ENCODE data around the gene DDR1.

DNA sequence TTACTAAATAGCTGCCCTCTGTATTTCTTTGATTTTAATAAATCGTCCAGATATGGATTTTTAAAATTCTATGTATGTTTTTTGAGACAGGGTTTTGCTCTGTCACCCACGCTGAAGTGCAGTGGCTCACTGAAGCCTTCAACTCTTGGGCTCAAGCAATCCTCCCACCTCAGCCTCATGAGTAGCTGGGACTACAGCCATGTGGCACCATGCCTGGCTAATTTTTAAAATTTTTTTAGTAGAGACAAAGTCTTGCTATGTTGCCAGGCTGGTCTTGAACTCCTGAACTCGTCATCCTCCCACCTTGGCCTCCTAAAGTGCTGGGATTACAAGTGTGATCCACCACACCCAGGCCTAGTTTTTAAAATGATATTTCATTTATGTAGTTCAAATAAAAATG lies 47.4 kb upstream of the DDR1 start:
- no peak for TF ChIP-seq YY1 (IDR thresholded peaks at IDR 0.05; ENCODE audit: low read depth)
- TF ChIP-seq CREB1 (IDR thresholded peaks at IDR 0.05; ENCODE audit: low read depth): no peak
- TF ChIP-seq RAD21 (IDR thresholded peaks at IDR 0.05; ENCODE audit: low read depth): no peak
- TF ChIP-seq EGR1 (IDR thresholded peaks at IDR 0.05): no peak
- TF ChIP-seq, protein P1, sequence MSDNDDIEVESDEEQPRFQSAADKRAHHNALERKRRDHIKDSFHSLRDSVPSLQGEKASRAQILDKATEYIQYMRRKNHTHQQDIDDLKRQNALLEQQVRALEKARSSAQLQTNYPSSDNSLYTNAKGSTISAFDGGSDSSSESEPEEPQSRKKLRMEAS (IDR thresholded peaks at IDR 0.05): no peak
